Measurements from ENCODE around the gene SRGAP1. TPM values are rescaled to one million over a fixed set of nuclear protein-coding genes. Genes with fewer than 3 reads are reported as not detected.

SRGAP1 gene
- total and polyA plus RNA-seq, 8 donors, result 9.6 to 15.6 (median 11.7) TPM

DNA sequence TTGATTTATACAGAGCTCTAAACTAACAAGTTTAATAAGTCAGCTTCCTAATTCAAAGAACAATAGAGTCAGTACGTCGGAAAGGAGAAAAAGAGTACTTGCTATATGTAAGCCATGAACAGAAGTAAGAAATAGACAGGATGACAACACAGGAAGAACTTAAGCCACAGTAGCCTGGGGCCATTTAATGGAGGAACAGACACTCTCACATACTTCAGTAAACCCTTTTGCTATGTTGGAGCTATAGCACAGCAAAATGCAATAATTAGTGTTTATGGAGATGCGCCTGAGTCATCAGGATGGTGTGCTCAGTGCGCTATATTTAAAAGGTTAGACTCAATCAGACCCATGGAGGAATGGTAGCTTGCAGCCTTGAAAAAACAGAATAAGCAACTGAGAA lies 61.0 kb downstream of the SRGAP1 start:
- Histone ChIP-seq H3K4me1 (no peaks in the 10 kb centered on the region), H3K36me3 (no peaks in the 10 kb centered on the region), H3K9me3 (peaks cover 0 to 8% of the 10 kb centered on the region in 2 donors), H3K4me3 (no peak overlapping the region), H3K27ac (no peak overlapping the region), H3K27me3 (no peaks in the 10 kb centered on the region)
- TF ChIP-seq, protein P1, sequence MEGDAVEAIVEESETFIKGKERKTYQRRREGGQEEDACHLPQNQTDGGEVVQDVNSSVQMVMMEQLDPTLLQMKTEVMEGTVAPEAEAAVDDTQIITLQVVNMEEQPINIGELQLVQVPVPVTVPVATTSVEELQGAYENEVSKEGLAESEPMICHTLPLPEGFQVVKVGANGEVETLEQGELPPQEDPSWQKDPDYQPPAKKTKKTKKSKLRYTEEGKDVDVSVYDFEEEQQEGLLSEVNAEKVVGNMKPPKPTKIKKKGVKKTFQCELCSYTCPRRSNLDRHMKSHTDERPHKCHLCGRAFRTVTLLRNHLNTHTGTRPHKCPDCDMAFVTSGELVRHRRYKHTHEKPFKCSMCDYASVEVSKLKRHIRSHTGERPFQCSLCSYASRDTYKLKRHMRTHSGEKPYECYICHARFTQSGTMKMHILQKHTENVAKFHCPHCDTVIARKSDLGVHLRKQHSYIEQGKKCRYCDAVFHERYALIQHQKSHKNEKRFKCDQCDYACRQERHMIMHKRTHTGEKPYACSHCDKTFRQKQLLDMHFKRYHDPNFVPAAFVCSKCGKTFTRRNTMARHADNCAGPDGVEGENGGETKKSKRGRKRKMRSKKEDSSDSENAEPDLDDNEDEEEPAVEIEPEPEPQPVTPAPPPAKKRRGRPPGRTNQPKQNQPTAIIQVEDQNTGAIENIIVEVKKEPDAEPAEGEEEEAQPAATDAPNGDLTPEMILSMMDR (IDR thresholded peaks at IDR 0.05), result no peak
- ATAC-seq (no peak), DNase-seq (no peak)
- intact Hi-C loops (cut with DNase I), result no loop called here

DNA sequence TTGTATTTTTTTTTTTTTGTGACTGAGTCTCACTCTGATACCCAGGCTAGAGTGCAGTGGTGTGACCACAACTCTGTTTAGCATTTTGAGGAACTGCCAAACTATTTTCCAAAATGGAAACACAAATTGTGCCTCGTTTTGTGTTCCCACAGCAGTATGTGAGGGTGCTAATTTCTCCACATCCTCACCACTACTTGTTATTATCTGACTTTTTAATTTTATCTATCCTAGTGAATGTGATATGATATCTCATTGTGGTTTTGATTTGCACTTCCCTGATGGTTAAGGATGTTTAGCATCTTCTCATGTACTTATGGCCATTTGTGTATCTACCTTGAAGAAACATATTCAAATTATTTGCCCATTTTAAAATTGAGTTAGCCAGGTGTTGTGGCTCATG lies 62.4 kb downstream of the SRGAP1 start:
- DNase-seq (no peak), ATAC-seq (no peak)
- no peak overlapping the region for H3K27ac ChIP-seq
- TF ChIP-seq, protein P1 (IDR thresholded peaks at IDR 0.05), result no peak
- intact Hi-C loops (cut with DNase I), result no loop called here
- no peaks in the 10 kb centered on the region for H3K4me1 ChIP-seq
- H3K4me3 ChIP-seq, result no peak overlapping the region
- H3K27me3 ChIP-seq, result no peaks in the 10 kb centered on the region
- H3K9me3 ChIP-seq, result peaks cover 0 to 8% of the 10 kb centered on the region in 2 donors
- H3K36me3 ChIP-seq, result no peaks in the 10 kb centered on the region

DNA sequence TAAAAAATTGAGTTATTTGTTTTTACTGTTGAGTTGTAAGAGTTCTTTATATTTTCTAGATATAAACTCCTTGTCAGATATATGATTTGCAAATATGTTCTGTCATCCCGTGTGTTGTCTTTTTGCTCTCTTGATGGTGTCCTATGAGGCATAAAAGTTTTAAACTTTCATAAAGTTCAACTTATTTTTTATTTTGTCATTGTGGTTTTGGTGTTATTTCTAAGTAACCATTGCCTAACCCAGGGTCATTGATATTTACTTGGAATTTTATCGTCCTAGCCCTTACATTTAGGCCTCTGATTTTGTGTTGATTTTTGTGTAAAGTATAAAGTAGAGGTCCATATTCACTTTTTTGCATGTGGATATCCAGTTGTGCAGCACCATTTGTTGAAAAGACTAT lies 63.1 kb downstream of the SRGAP1 start:
- no peak overlapping the region for H3K27ac ChIP-seq
- H3K36me3 ChIP-seq, result no peaks in the 10 kb centered on the region
- peaks cover 0 to 5% of the 10 kb centered on the region in 2 donors for H3K4me1 ChIP-seq
- peaks cover 0 to 8% of the 10 kb centered on the region in 2 donors for H3K9me3 ChIP-seq
- intact Hi-C loops (cut with DNase I), result no loop called here
- H3K4me3 ChIP-seq, result no peak overlapping the region
- no peak for ATAC-seq
- TF ChIP-seq, protein P1 (IDR thresholded peaks at IDR 0.05), result no peak
- H3K27me3 ChIP-seq, result no peaks in the 10 kb centered on the region
- DNase-seq, result no peak

DNA sequence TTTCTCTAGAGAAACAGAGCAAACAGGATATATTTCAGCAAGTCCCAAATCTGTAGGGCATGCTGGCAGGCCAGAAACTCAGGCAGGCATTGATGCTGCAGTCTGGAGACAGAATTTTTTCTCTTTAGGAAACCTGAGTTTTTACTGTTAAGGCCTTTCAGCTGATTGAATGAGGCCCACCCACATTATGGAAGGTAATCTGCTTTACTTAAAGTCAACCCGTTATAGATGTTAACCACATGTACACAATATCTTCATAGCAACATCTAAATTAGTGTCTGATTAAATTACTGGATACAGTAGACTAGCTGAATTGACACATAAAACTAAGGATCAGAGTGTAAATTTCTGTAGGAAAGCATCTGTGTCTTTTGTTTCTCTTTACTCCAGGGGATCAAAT lies 65.2 kb downstream of the SRGAP1 start:
- Histone ChIP-seq H3K4me1 (peaks cover 0 to 10% of the 10 kb centered on the region in 2 donors), H3K4me3 (no peak overlapping the region), H3K9me3 (peaks cover 0 to 8% of the 10 kb centered on the region in 2 donors), H3K27me3 (no peaks in the 10 kb centered on the region), H3K36me3 (no peaks in the 10 kb centered on the region), H3K27ac (no peak overlapping the region)
- TF ChIP-seq, protein P1 (IDR thresholded peaks at IDR 0.05), result no peak
- intact Hi-C loops (cut with DNase I), result no loop called here
- DNase-seq, result no peak
- no peak for ATAC-seq

DNA sequence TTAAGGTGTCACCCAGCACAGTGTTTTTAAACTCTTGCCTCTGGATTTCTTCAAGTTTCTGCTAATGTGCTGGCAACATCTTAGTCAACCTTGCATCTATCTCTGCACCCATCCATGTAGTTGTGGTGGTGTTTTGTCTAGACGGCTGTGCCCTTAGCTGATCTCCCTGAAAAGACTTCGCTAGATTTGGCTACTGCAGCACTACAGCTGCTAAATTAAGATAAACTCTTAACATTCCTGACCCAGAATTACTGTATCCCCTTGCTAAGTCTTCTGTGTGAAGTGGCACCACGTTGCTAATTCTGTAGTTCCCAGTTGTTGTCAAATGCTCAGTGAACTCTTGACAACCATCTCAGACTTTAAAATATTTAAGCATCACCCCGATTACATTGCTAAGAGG lies 66.8 kb downstream of the SRGAP1 start:
- Histone ChIP-seq H3K27ac (no peak overlapping the region), H3K4me1 (peaks cover 4 to 10% of the 10 kb centered on the region in 2 donors), H3K27me3 (no peaks in the 10 kb centered on the region), H3K36me3 (no peaks in the 10 kb centered on the region), H3K9me3 (peaks cover 0 to 8% of the 10 kb centered on the region in 2 donors), H3K4me3 (no peak overlapping the region)
- ATAC-seq (no peak), DNase-seq (no peak)
- TF ChIP-seq, protein P1 (IDR thresholded peaks at IDR 0.05), result no peak
- intact Hi-C loops (cut with DNase I), result no loop called here
